Measurements from ENCODE around the gene CAPRIN1.
"Not testable (repeated sequence)": the region's sequence is repeated elsewhere in the genome, so short reads cannot be mapped to it uniquely, and the experiment has no call there.

The CAPRIN1 gene

DNA sequence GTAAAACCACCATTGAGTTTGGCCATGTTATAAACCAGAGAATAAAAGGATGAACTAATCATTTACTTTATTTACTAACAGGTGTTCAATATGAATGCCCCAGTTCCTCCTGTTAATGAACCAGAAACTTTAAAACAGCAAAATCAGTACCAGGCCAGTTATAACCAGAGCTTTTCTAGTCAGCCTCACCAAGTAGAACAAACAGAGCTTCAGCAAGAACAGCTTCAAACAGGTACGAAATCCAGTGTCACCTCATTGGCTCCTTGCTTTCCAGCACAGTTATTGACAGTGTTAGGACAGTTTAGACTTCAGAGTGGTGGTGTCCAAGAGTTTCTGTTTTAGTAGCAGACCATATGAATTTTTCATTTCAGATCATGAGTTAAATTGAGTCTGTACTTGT is 40.3 kb downstream of the CAPRIN1 start:
- DNase-seq (ENCODE audit: low read depth) = no peak

DNA sequence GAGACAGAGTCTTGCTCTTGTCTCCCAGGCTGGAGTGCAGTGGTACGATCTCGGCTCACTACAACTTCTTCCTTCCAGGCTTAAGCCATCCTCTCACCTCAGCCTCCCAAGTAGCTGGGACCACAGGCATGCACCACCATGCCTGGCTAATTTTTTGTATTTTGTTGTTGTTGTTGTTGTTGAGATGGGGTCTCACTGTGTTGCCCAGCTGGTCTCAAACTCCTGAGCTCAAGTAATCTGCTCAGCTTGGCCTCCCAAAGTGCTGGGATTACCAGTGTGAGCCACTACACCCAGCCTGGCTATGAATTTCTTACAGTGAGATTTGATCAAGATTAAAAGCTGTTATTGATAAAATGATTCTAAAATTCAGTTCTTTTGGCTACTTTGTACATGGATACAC is 43.4 kb downstream of the CAPRIN1 start:
- DNase-seq (ENCODE audit: low read depth) = not testable (repeated sequence)

DNA sequence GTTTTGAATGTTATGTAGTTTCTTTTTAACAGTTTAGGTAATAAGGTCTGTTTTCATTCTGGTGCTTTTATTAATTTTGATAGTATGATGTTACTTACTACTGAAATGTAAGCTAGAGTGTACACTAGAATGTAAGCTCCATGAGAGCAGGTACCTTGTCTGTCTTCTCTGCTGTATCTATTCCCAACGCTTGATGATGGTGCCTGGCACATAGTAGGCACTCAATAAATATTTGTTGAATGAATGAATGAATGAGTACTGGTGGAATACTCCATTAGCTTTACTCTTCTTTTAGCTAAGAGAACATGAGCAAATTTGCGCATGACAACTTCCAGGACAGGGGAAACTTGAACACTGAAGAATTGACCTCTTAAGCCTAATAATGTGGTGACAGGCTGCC is 47.3 kb downstream of the CAPRIN1 start:
- DNase-seq (ENCODE audit: low read depth) = no peak

DNA sequence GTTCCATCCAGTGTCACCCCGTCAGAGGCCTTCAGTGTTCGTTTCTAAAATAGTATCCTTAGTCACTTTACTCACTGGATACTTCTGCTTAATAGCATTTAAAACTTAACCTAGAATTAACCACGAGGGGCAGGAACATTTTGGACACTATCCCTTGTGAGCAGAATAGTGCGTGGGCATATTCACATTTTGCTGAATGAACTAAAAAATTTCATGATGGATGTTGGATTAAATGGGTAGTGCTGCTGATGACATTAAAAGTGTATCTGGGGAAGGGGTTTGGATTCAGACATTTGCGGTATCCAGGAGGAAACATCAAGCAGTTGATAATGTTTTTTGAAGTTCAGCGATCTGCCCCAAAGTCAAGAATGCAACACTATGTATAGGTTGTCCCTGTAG is 53.1 kb downstream of the CAPRIN1 start:
- DNase-seq (ENCODE audit: low read depth) = no peak

DNA sequence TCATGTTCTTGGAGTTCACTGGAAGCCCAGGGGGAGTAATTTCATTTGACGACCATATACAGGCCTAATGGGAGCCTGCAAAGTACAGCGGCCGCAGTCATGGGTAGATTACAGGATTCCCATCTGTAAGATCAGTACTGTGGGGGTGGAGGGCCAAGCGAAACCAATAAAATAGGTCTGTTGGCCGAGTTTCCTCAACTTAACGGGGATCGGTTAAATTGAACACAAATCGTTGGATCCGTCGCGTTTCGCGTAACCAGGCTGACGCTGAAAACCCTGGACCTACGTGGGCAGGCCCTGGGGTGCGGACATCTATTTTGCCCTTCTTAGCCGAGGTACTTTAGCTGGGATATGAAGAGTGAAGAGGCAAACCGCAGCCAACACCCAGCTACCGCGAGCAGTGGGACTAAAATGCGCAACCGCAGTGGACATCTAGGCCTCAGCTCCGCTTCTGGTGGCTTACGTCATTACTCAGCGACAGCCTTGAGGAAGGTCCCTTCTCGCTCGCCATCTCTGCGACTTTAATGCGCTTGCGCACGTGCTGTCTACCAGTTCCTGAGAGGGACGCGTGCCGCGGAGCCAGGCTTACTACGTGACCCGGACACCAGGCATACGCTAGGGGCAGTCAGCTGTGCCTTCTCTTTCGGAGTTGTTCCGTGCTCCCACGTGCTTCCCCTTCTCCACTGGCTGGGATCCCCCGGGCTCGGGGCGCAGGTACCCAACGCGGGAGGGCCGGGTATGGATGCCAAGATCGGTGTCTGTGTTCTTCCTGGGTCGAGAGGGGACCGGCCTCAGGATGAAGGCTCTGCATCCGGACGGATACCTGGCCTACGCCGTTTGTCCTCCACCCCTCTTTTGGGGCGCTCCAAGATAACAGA is 53.8 kb downstream of the CAPRIN1 start, which contains the start of gene NAT10:
Gene NAT10, plus strand, starts transcription at position 551 of the 878 bp plus-strand sequence. CDS start 2,597 bp downstream, outside the sequence.
- peak; percentile 95 for DNase-seq (ENCODE audit: low read depth)

DNA sequence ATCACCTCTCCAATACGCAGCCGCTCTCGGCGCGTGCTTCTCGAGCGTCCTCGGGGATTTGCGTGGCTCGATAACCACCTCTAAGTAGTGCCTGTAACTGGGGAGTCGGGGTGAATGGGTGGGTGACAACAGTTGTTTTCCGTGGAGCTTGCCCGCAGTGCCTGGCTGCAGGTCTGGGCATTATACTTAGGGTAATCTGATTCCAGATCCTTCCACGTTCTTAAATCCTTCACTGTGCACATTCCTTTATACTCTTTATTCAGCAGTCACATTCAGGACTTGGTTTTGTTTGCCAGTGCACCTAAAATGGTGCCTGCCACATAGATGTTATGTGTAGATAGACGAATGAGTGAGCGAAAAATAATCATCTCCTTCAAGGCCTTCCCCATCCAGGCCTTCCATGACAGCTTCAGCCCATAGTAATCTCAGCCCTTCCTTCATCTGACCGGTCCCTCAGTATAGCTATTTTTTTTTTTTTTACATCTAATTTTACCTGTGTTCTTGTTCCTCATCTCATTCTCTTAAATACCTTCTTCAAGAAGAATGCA is 54.5 kb downstream of the CAPRIN1 start:
- no peak for DNase-seq (ENCODE audit: low read depth)

DNA sequence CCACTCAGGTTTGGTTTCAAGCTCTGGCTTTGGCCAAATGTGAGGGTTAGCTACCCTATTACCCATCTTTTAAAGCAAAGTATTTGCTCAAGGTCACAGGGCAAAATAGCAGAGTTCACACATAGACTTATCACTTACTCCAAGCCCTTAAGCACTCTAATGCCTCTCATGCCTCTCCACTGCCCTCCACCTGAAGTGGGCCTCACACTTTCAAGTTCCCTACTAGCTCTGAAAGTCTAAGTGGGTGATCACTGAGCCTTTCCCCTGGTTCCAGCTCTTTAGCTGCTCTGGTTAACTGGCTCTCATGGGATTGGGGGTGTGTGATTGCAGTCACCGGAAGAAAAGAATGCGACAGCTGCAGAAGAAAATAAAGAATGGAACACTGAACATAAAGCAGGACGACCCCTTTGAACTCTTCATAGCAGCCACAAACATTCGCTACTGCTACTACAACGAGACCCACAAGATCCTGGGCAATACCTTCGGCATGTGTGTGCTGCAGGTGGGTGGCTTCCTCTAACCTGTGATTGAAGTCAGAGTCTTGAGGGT is 60.3 kb downstream of the CAPRIN1 start:
- DNase-seq (ENCODE audit: low read depth) = no peak

DNA sequence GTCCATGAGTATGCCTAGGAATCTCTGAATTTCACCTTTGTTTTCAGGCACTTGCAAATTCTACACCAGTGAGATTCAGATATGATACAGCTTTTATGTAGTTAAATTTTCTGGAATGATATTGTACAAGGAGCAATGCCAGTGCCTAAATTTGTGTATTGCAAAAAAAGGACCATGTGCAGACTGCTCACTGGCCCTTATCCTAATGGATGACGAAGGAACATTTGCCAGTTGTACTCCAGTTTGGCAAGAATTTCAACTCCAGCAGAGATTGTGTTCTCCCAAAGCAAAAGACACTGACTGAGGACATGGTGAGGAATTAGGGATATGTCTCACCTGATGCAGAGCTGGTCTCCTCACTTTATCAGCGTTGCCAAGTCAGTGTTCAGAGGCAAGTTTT is 62.5 kb downstream of the CAPRIN1 start:
- no peak for DNase-seq (ENCODE audit: low read depth)

DNA sequence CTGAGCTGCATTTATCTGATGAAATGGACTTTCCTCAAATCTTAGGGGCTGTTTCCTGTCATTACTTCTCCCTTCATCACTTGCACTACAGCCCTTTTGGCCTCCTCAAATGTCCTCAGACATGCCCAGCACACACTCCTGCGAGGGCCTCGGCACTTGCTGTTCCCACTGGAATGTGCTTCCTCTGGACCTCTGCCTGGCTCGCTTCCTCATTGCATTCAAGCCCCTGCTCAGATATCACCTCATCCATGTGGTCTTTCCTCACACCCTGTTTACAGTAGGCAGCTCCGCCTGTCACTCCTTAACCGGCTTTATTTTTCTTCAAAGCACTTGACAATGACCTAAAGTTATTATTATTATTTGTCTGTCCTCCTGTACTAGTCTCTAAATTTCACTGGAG is 62.9 kb downstream of the CAPRIN1 start:
- DNase-seq (ENCODE audit: low read depth) = no peak

DNA sequence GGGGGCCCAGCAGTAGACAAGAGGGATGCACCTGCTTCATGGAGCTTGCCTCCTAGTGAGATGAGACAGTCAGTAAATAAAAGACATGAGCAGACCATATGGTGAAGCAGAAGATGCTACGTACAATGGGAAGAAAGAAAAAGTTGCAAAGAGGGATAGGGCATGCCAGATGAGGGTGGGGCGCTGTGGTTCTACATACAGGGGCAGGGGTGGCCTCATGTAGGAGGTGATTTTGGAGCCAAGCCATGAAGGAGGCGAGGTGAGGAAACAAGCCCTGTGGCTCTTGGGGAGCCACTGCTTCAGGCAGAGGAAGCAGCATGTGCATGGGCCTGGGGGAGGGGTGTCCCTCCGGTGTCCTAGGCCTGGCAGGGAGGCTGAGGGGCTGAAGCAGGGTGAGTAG is 69.1 kb downstream of the CAPRIN1 start:
- DNase-seq (ENCODE audit: low read depth) = no peak

DNA sequence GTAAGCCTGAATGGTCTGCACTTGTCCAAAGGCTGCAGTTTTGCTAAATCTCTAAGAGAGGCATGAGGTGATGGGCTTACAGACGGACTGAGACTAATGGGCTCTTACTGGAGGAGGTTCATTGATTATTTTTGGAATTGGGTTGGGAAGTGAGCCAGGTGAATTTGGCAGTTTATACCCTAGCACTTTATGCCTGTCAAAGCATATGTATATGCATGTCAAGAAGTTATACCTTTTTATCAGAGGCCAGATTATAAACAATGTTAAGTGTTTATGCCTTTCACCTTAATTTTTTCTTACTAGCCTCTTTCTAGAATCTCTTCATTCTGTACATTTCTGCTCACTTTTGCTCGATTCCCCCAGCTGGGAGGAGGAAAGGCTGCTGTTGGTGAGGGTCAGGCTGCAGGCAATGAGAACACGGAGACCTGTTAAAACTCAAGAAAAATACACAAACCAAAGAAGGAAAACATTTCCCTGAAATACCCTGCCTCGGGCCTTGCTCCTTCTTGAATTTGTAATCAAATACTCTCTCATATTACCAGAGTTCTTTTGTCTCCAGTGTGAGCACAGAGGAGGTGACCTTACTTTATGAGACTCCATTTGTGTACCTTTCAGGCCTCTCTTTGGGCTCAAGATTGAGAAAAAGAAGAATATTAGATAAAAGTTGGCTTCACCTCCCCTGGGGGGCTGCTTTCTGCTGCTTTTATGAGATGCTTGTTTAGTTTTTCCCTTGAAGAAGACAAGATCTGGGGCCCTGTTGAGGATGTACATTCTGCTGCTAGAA is 73.5 kb downstream of the CAPRIN1 start:
- DNase-seq (ENCODE audit: low read depth) = no peak

DNA sequence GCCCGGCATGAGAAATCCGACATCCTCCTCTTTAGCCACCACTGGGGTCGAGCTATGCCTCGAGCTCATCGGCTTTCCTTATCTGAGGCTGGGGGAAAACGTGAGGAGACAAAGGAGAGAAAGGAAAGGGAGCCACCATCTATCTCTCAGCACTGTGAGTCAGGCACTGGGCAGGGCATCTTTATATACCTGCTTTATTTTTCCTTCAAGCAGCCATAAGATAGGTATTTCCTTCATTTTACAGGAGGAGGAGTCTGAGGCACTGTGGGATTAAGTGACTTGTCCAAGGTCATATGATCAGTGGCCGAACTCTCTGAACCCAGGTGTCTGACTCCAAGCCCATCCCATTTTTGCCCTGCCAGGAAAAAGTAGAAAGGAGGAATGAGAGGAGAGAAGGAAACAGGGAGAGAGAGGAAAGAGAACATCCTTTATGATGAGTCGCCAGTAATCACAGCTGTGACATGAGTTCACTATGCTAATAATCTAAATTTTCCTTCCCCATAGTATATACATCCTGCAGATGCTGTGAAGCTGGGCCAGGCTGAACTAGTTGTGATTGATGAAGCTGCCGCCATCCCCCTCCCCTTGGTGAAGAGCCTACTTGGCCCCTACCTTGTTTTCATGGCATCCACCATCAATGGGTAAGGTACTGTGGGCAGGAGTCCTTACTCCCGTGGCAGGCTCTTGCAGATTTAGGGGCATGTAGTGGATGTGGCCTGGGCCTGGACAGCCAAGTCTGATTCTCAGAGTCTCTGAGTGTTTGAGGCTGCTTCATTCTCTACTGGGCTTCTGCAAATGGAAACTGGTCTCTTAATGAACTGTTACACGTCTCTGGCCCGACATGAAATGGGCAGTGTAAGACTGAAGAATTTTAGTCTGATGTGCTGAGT is 75.7 kb downstream of the CAPRIN1 start:
- DNase-seq (ENCODE audit: low read depth) = no peak

DNA sequence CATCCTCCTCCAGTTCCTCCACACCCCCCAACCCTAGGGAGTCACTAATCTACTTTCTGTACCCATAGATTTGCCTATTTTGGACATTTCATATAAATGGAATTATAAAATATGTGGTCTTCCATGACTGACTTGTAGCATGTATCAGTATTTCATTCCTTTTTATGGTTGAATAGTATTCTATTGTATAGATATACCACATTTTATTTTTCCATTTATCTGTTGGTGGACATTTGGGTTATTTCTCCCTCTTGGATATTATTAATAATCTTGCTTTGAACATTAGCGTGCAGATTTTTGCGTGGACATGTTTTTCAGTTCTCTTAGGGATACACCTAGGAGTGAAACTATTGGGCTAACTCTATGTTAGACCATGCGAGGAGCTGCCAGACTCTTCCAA is 77.3 kb downstream of the CAPRIN1 start:
- DNase-seq (ENCODE audit: low read depth) = no peak

DNA sequence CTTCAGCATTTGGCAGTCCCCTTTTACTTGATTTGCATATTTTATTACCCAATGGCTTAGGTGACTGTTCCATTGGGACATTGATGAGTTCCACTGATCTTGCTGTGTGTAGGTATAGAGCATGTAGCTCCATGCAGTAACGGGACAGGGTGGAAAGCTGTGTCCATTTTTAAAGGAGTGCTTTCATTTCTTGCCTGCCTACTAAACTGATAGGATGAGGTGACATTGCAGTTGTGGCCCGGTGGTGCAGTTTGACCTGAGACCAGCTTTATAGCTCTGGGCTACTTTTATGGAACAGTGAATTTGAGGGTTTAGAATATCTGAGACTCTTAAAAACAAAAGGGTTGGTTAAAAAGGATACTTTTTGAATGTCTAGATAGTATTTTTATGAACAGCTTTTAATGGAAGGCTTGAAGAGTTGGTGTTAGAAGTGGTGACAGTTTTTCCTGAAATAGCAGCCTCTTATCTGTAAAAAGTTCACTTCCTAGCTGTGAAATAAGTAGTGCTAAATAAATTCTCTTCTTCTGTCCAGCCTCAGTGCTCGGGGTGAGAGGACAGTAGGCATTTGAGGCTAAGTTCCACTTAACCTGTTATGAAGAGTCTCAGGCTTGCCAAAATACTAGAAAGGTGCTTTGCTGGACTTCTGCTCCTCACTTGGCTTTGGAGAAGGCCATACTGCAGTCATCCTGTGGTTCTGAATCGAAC is 80.9 kb downstream of the CAPRIN1 start:
- DNase-seq (ENCODE audit: low read depth) = no peak

DNA sequence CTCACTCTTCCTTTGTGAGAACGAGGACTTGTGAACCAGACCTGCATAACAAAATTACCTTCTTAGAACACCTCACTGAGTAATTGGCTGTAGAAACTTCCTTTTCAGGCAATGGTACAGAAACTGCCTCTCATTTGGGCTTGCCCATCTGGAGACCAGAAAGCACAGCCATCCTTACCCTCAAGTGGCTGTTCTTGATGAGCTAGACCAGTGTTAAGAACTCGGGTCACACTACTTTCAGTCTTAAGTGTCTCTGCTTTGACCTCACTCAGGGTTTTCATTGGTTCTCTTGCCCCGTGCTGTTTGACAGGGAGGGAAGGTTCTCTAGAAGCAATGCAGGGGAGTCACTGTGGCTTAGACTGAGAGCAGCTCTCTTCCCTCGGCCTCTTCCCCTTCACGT is 83.2 kb downstream of the CAPRIN1 start:
- DNase-seq (ENCODE audit: low read depth) = no peak

DNA sequence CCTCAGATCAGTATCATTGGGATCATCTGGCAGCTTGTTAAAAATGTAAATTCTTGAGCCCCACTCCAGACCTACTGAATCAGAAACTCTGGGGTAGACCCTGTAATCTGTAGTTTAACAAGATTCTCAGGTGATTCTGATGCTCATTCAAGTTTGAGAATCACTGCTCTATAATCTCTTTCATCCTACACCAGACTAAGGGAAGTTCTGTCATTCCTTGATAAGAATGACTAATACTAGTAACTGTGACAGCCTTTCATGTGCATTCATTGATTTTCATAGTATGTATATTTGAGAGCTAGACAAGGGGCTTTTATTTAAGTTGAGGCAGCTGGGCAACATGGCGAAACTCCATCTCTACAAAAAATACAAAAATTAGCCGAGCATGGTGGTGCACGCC is 83.9 kb downstream of the CAPRIN1 start:
- no peak for DNase-seq (ENCODE audit: low read depth)

DNA sequence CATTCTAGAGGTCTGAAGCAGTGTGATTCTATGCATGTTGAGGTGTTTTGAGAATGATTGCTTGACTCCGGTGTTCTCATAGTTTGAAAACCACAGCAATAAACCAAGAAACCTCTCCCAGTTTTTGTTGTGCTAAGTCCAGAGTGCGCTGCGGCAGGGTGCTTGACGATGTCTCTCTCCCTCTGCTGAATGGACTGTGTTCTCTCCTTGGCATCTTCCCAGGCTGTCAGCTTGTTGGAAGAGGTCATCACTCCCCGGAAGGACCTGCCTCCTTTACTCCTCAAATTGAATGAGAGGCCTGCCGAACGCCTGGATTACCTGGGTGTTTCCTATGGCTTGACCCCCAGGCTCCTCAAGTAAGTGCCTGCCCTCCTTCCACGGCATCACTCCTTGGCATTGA is 84.9 kb downstream of the CAPRIN1 start:
- DNase-seq (ENCODE audit: low read depth) = no peak

DNA sequence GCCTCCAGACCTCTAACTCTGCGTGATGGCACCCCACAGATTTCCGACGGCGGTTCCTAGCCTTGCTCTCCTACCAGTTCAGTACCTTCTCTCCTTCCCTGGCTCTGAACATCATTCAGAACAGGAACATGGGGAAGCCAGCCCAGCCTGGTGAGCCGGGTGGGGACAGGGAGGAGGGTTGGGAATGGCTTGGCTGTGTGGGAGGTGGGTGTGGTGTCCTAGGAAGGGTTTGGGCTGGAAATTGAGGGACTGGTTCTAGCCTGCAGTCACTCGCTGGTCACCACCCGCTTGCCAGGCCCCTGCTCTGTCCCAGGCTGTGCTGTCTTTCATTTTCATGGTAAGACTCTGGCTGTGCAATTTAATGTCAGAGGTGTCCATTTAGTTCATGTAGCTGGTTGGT is 87.8 kb downstream of the CAPRIN1 start:
- DNase-seq (ENCODE audit: low read depth) = no peak

DNA sequence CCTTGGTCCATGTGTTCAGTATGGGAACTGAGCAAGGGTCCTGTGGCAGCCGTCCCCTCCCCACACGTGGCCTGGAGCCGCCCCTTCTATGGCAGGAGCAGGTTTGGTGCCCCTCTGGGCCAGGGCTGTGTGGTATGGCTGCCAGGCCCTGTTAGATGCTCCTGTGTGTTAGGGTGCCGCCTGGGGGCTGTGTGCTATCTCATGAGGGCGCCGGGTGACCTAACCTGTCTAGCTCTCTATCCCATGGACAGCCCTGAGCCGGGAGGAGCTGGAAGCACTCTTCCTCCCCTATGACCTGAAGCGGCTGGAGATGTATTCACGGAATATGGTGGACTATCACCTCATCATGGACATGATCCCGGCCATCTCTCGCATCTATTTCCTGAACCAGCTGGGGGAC is 88.6 kb downstream of the CAPRIN1 start:
- DNase-seq (ENCODE audit: low read depth) = no peak

DNA sequence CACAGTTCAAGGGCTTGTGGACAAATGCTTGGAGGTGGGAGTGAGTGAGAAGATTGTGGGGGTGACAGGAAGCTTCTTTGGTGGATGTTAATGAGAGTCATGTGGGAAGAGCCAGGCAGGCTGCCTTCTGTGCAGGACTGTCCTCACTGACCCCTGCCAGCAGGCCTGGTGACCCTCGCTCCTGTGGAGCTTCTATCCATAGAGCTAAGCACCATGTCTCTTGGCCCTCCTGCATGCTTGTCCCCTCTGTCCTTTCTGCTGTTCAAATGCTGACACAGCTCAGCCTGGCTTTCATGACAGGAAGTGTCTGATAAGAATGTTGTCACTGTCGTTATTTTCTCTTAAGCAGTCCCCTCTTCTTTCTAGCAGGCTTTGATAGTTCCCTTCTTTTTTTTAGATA is 91.5 kb downstream of the CAPRIN1 start:
- DNase-seq (ENCODE audit: low read depth) = no peak

DNA sequence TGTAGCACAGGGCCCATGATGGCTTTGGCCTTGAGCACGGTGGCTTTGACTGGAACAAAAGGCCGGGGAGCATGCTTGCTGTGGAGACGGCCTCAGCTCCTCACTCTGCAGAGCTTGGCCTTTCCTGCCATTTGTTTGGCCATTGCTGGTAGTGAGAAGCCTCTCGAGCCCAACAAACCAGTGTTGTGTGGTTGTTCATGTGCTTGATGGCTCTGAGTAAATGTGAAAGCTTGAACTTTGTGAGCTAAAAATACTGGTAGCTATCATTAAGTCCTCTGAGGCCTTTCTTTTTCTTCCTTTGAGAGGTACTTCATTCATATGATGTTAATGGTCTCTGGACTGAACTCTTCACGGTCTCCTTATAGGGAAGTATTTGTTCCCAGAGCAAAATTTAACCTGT is 93.5 kb downstream of the CAPRIN1 start:
- DNase-seq (ENCODE audit: low read depth) = no peak
